NB4 (cell line): ENCODE results near the gene BPIFA3.

Experiments
- CTCF ChIP-seq: IDR thresholded peaks from one replicate; pipeline ENCODE4 v1.5.1; 2012; ENCODE audit warnings: low read depth, low read length
- POLR2A ChIP-seq: IDR thresholded peaks from 2 replicates; pipeline ENCODE4 v1.6.1; 2011; ENCODE audit warnings: mild to moderate bottlenecking; ENCODE audit not compliant: insufficient read length; ENCODE audit errors: extremely low read depth
- TF ChIP-seq, protein P1 (sequence below): IDR thresholded peaks from 2 replicates; pipeline ENCODE4 v1.6.1; 2011; ENCODE audit warnings: low read depth, low read length

- TF ChIP-seq CTCF: no peak
- no peak for TF ChIP-seq POLR2A
- TF ChIP-seq, protein P1, sequence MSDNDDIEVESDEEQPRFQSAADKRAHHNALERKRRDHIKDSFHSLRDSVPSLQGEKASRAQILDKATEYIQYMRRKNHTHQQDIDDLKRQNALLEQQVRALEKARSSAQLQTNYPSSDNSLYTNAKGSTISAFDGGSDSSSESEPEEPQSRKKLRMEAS: peak; percentile 27; the same call in 1 of the 2 replicates
These were observed 23.8 kb downstream of the BPIFA3 start for GRCh38 chr20:33240923-33241322.
